SIG-M5 treated with dmso at 0.1 percent for 504 hours (cell line): ENCODE results near the gene TMED7.
"Not testable (repeated sequence)": the region's sequence is repeated elsewhere in the genome, so short reads cannot be mapped to it uniquely, and the experiment has no call there.

ENCODE experiments used
- DNase-seq: peaks from one replicate; lab custom pipeline; 2025; ENCODE audit not compliant: unreplicated experiment; lab: John Stamatoyannopoulos, UW

Gene TMED7

GRCh38 chr5:115625579-115626444 lies at the start of gene TMED7:
TMED7 (minus strand) TSS chr5:115626036; CDS start chr5:115625792, 244 bp downstream.
- peak; percentile 95 for DNase-seq

GRCh38 chr5:115674782-115675181 lies 48.9 kb upstream of the TMED7 start:
- not testable (repeated sequence) for DNase-seq

GRCh38 chr5:115673596-115673995 lies 47.8 kb upstream of the TMED7 start:
- DNase-seq = no peak

GRCh38 chr5:115671939-115672338 lies 46.1 kb upstream of the TMED7 start:
- no peak for DNase-seq

GRCh38 chr5:115666023-115666422 lies 40.2 kb upstream of the TMED7 start:
- no peak for DNase-seq

- no peak for DNase-seq
These were observed 35.7 kb upstream of the TMED7 start for GRCh38 chr5:115661563-115661962.

GRCh38 chr5:115661101-115661500 lies 35.3 kb upstream of the TMED7 start:
- no peak for DNase-seq

- DNase-seq = no peak
These were observed 32.0 kb upstream of the TMED7 start for GRCh38 chr5:115657881-115658233.

- DNase-seq = no peak
These were observed 31.5 kb upstream of the TMED7 start for GRCh38 chr5:115657125-115657880.

- DNase-seq = no peak
These were observed 30.6 kb upstream of the TMED7 start for GRCh38 chr5:115656404-115656803.

- no peak for DNase-seq
These were observed 30.2 kb upstream of the TMED7 start for GRCh38 chr5:115655994-115656393.

GRCh38 chr5:115649541-115649940 lies 23.7 kb upstream of the TMED7 start:
- no peak for DNase-seq

- no peak for DNase-seq
These were observed 22.2 kb upstream of the TMED7 start for GRCh38 chr5:115648056-115648455.

- not testable (repeated sequence) for DNase-seq
These were observed 19.6 kb upstream of the TMED7 start for GRCh38 chr5:115645386-115645785.

- no peak for DNase-seq
These were observed 18.2 kb upstream of the TMED7 start for GRCh38 chr5:115644046-115644445.

GRCh38 chr5:115641948-115642347 lies 16.1 kb upstream of the TMED7 start:
- DNase-seq = no peak

GRCh38 chr5:115640274-115640673 lies 14.4 kb upstream of the TMED7 start:
- DNase-seq = no peak

- no peak for DNase-seq
These were observed 13.5 kb upstream of the TMED7 start for GRCh38 chr5:115639377-115639776.

GRCh38 chr5:115637507-115637906 lies 11.7 kb upstream of the TMED7 start:
- DNase-seq = no peak

GRCh38 chr5:115636008-115636407 lies 10.2 kb upstream of the TMED7 start:
- no peak for DNase-seq

- DNase-seq = peak; percentile 92
These were observed 8.7 kb upstream of the TMED7 start for GRCh38 chr5:115634343-115635132.
